ENCODE measurements around the gene OR52A1. TPM values are rescaled to one million over a fixed set of nuclear protein-coding genes. Genes with fewer than 3 reads are reported as not detected.

The OR52A1 gene
- total RNA-seq, 2 experiments from 2014 or later = not detected

DNA sequence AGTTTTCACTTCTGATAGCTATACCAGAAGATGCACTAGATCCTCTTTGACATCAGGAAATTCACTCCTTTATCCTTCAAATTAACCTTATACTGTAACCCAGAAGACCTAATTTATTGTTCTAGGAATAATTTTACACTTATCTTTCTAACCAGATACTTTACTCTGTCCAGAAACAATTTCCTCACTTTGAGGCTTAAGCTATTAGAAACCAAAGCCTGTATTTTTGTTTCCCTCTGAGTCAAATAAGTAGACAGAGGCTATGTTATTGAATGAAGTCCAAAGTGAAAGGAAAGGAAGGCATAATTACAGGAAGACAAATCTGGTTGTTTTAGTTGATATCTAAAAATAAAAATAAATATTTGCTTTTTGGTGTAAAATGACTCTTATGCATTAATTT lies 43.7 kb upstream of the OR52A1 start:
- Histone ChIP-seq H3K4me1 (ENCODE audit: insufficient read depth, low read length, poor library complexity, severe bottlenecking) (no peaks in the 10 kb centered on the region), H3K79me2 (ENCODE audit: insufficient read depth, low read depth, low read length) (no peaks in the 10 kb centered on the region), H3K9me3 (ENCODE audit: low read length) (no peaks in the 10 kb centered on the region), H2AFZ (ENCODE audit: low read length) (no peak overlapping the region), H3K4me2 (ENCODE audit: low read length) (no peak overlapping the region), H4K20me1 (ENCODE audit: insufficient read depth, low read length) (no peaks in the 10 kb centered on the region), H3K4me3 (ENCODE audit: low read depth, low read length, poor library complexity, severe bottlenecking) (no peak overlapping the region), H3K27ac (ENCODE audit: low read depth, low read length, poor library complexity, severe bottlenecking) (no peak overlapping the region), H3K36me3 (ENCODE audit: insufficient read depth, low read length) (no peaks in the 10 kb centered on the region), H3K9me2 (ENCODE audit: insufficient read depth, low read length) (no peaks in the 10 kb centered on the region)
- BruUV-seq (replicated peaks) = no TSS peak
- ChIA-PET POLR2A (interaction anchor here (0.8 kb wide), 1 partner anchor 11 kb away, joined by 3 read pairs; no protein-coding TSS in a partner anchor), CTCF (ENCODE audit: unreplicated experiment) (no interaction called here)
- intact Hi-C loops (cut with micrococcal nuclease; ENCODE audit: unreplicated experiment) = no loop called here
- DNase-seq (ENCODE audit: low spot score) = no peak
- TF ChIP-seq, protein P1, sequence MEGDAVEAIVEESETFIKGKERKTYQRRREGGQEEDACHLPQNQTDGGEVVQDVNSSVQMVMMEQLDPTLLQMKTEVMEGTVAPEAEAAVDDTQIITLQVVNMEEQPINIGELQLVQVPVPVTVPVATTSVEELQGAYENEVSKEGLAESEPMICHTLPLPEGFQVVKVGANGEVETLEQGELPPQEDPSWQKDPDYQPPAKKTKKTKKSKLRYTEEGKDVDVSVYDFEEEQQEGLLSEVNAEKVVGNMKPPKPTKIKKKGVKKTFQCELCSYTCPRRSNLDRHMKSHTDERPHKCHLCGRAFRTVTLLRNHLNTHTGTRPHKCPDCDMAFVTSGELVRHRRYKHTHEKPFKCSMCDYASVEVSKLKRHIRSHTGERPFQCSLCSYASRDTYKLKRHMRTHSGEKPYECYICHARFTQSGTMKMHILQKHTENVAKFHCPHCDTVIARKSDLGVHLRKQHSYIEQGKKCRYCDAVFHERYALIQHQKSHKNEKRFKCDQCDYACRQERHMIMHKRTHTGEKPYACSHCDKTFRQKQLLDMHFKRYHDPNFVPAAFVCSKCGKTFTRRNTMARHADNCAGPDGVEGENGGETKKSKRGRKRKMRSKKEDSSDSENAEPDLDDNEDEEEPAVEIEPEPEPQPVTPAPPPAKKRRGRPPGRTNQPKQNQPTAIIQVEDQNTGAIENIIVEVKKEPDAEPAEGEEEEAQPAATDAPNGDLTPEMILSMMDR (conservative IDR thresholded peaks at IDR 0.05; ENCODE audit: low read length) = no peak
- no peak for TF ChIP-seq EZH2phosphoT487 (IDR thresholded peaks at IDR 0.05; ENCODE audit: borderline replicate concordance, low read depth, low read length)

DNA sequence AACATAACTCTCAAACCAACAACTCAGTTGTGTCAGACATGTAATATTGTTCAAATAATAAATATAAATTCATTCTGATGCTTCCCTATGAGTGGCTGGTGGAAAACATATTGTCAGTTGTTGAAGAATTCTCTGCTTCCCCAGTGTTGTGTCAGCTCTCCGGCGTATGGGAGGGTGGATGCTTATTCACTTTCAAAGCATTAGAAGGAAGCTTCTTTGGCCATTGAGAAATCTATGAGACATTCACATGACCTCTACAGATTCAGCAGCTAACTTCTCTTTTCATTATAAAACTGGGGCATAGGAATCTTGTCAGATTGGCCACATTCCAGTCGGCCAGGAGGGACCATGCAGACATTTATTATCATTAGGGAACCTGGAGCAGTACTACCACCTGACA lies 43.0 kb upstream of the OR52A1 start:
- no peak for TF ChIP-seq EZH2phosphoT487 (IDR thresholded peaks at IDR 0.05; ENCODE audit: borderline replicate concordance, low read depth, low read length)
- TF ChIP-seq, protein P1 (conservative IDR thresholded peaks at IDR 0.05; ENCODE audit: low read length) = no peak
- no TSS peak for BruUV-seq (replicated peaks)

DNA sequence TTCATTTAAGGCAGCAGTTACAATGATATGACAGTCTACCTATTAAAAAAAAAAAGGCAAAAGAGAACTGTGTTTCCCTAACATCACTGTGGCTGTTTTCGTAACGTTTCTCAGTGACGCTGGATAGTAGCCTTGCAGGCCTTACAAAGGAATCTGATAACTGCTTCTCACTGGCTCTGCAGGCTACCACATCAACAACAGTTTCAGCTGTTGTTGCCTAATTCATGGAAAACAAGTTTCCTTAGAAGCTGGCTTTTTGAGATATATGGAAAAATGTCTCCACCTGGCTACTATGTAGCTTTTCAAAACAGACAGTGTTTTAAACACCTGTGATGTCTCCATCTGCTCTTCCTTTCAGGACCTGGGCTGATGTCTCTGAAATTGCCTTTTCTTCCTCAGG lies 42.2 kb upstream of the OR52A1 start:
- no peak overlapping the region for H3K4me2 ChIP-seq (ENCODE audit: low read length)
- CTCF ChIA-PET (ENCODE audit: unreplicated experiment) = no interaction called here
- DNase-seq (ENCODE audit: low spot score) = no peak
- no peaks in the 10 kb centered on the region for H3K36me3 ChIP-seq (ENCODE audit: insufficient read depth, low read length)
- no TSS peak for BruUV-seq (replicated peaks)
- H4K20me1 ChIP-seq (ENCODE audit: insufficient read depth, low read length) = no peaks in the 10 kb centered on the region
- H3K27ac ChIP-seq (ENCODE audit: low read depth, low read length, poor library complexity, severe bottlenecking) = no peak overlapping the region
- intact Hi-C loops (cut with micrococcal nuclease; ENCODE audit: unreplicated experiment) = no loop called here
- TF ChIP-seq, protein P1 (conservative IDR thresholded peaks at IDR 0.05; ENCODE audit: low read length) = no peak
- TF ChIP-seq EZH2phosphoT487 (IDR thresholded peaks at IDR 0.05; ENCODE audit: borderline replicate concordance, low read depth, low read length) = no peak
- POLR2A ChIA-PET = no interaction called here
- no peak overlapping the region for H3K4me3 ChIP-seq (ENCODE audit: low read depth, low read length, poor library complexity, severe bottlenecking)
- H3K9me3 ChIP-seq (ENCODE audit: low read length) = no peaks in the 10 kb centered on the region
- no peaks in the 10 kb centered on the region for H3K9me2 ChIP-seq (ENCODE audit: insufficient read depth, low read length)
- no peaks in the 10 kb centered on the region for H3K79me2 ChIP-seq (ENCODE audit: insufficient read depth, low read depth, low read length)
- H2AFZ ChIP-seq (ENCODE audit: low read length) = no peak overlapping the region
- no peaks in the 10 kb centered on the region for H3K4me1 ChIP-seq (ENCODE audit: insufficient read depth, low read length, poor library complexity, severe bottlenecking)

More for the DNA sequence above, 43.0 kb upstream of the OR52A1 start:
- POLR2A ChIA-PET = interaction anchor here (0.8 kb wide), 1 partner anchor 12 kb away, joined by 3 read pairs; no protein-coding TSS in a partner anchor
- no peaks in the 10 kb centered on the region for H3K9me2 ChIP-seq (ENCODE audit: insufficient read depth, low read length)
- H3K9me3 ChIP-seq (ENCODE audit: low read length) = no peaks in the 10 kb centered on the region
- no peak overlapping the region for H3K27ac ChIP-seq (ENCODE audit: low read depth, low read length, poor library complexity, severe bottlenecking)
- intact Hi-C loops (cut with micrococcal nuclease; ENCODE audit: unreplicated experiment) = no loop called here
- H4K20me1 ChIP-seq (ENCODE audit: insufficient read depth, low read length) = no peaks in the 10 kb centered on the region
- CTCF ChIA-PET (ENCODE audit: unreplicated experiment) = no interaction called here
- H3K36me3 ChIP-seq (ENCODE audit: insufficient read depth, low read length) = no peaks in the 10 kb centered on the region
- no peak overlapping the region for H3K4me3 ChIP-seq (ENCODE audit: low read depth, low read length, poor library complexity, severe bottlenecking)
- DNase-seq (ENCODE audit: low spot score) = no peak
- H3K4me2 ChIP-seq (ENCODE audit: low read length) = no peak overlapping the region
- no peak overlapping the region for H2AFZ ChIP-seq (ENCODE audit: low read length)
- H3K4me1 ChIP-seq (ENCODE audit: insufficient read depth, low read length, poor library complexity, severe bottlenecking) = no peaks in the 10 kb centered on the region
- no peaks in the 10 kb centered on the region for H3K79me2 ChIP-seq (ENCODE audit: insufficient read depth, low read depth, low read length)

All from OCI-LY7 (cell line).